ENCODE data around the gene DHRSX.

DNA sequence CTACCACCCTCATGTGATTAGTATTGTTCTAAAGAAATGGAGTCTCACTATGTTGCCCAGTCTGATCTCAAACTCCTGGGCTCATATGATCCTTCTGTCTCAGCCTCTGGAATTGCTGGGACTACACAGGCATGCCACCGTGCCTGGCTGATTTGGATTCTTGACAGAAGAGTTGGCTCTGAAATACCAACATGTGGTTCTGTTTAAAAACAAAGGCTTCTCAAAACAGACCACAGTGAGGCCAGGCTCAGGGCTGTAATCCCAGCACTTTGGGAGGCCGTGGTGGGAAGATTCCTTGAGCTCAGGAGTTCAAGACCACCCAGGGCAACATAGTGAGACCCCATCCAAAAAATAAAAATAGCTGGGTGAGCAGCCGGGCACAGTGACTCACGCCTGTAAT lies 126.7 kb downstream of the DHRSX start:
- TF ChIP-seq POLR2A (IDR thresholded peaks at IDR 0.05) (no peak), CTCF (IDR thresholded peaks at IDR 0.05) (no peak)

All from thyroid gland (tissue), 4 donors.